GM21360 (cell line): ENCODE measurements around the gene ETFB.
A peak's percentile ranks its signal among the peaks of the same experiment; 100 is the strongest.

Experiments
- ATAC-seq: cut with Tn5 transposase; IDR thresholded peaks from one replicate; pipeline ENCODE4 v1.9.1; 2021; ENCODE audit warnings: mild to moderate bottlenecking, moderate library complexity; ENCODE audit not compliant: unreplicated experiment

ETFB gene

DNA sequence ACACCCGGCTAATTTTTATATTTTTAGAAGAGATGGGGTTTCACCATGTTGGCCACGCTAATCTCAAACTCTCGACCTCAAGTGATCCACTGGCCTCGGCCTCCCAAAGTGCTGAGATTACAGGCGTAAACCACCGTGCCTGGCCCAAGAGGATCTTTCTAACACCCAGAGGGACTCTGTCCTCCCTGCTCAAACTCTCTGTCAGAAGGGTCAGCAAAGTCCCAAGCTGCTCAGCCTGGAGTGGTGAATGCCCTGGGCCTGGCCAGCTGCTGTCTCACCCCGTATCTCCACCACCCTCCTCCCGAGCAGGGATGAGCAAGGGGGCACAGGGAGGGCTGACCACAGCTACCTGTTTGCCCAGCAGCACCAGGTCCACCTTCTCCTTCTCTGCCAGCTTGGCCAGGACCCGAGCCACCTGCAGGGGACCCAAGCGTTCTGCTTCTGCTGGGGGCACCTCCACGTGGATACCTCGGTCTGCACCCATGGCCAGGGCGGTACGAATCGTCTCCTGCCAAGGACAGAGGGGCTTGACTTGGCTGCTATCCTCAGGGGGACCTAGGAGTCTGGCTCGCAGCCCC lies 13.3 kb downstream of the ETFB start:
- ATAC-seq = no peak

DNA sequence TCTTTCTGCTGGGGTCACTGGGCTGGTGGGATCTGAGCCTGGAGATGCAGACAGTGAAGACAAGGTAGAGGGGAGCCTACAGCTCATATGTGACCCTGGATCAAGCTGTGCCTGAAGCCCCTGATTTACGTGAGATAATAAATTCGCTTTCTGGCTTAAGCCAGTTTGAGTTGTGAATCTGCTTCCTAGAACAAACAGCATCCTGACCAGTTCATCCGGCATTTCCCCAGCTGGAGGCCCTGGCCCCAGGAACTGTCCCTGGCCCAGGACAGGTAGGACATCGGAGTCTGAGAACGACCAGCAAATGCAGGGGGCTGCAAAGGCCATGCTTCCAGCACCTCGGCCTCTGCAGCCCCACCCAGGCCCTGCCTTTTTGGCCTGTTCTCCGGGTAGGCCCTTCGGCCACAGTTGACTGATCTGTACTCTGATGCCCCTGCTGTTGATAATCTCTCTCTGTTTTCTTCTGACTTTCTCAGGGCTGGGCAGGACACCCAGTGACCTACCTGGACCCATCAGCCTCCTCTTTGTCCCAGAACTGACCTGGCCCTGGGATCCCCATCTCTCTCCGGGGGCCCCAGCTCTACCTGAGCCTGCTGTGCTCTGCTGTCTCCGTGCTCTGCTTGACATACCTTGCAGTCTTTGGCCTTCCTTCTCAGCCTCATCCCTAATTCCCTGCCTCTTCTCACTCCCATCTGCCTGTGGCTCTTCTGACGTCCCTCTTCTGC lies 14.8 kb downstream of the ETFB start:
- ATAC-seq = no peak

DNA sequence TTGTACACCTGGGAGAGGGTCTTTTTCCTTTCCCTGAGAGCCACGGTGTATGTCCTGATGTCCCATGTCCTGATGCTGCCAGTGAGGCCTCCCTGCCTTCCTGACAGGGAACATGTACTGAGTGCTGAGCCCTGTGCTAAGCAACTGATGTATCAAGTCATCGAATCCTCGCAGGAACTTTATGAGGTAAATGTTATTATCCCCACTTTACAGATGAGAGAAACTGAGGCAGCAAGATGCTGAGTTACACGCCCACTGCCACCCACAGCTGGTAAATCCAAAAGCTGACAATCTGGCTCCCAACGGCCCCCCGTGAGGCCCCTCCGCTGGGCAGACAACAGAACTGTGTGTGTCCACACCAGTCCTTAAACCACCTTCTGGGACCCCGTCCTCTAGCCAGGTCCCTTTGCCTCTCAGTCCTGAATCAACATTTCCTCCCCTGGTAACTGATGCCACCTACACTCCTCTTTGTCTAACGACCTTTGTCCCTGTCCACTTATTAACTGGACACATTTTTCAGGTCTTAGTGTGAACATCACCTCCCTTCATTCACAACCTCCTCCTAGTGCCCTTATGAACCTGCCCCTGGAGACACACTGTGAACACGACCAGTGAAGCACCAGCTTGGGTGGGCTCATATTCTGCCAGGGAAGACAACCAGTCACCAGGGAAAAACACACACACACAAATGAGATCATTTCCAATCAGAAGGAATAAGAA lies 18.8 kb downstream of the ETFB start:
- ATAC-seq = no peak

DNA sequence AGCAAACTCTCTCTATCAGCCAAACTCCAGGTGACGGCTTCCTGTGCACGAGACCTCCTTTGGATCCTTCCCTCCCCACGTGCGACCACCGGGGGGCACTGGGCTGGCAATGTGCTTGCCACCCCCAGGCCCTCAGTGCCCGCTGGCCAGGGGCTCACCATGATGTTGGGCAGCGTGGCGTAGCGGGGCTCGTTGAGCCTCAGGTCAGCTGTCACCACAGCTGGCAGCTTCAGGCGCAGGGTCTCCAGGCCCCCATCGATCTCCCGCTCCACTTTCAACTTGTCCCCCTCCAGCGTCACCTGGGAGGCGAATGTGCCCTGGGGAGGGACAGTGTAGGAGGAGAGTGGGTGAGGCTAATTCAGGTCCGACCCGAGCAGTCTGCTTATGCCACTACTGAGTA lies 19.4 kb downstream of the ETFB start:
- ATAC-seq = no peak

DNA sequence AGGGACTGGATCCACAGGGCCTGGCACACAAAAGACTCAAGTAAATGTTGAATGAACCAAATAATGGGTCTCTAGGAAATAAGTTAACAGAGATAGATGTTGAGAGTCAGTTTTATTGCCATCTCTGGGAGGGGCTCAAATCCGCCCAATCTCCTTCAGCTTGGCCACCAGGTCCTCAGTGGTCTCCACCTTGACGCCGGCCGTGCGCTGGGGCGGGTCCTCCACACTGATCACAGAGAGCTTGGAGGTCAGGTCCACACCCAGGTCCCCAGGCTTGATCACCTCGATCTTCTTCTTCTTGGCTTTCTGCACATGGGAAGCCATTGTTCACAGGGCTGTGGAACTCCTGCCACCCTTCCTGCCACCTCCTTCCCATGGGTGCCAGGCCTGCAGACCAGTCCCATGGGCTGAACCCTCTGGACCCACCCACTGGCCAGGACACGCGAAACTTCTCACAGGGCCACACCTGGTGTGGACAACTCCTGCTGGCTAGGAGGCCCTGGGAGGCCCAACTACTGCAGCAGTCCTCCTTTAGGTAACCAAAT lies 21.0 kb downstream of the ETFB start:
- no peak for ATAC-seq

DNA sequence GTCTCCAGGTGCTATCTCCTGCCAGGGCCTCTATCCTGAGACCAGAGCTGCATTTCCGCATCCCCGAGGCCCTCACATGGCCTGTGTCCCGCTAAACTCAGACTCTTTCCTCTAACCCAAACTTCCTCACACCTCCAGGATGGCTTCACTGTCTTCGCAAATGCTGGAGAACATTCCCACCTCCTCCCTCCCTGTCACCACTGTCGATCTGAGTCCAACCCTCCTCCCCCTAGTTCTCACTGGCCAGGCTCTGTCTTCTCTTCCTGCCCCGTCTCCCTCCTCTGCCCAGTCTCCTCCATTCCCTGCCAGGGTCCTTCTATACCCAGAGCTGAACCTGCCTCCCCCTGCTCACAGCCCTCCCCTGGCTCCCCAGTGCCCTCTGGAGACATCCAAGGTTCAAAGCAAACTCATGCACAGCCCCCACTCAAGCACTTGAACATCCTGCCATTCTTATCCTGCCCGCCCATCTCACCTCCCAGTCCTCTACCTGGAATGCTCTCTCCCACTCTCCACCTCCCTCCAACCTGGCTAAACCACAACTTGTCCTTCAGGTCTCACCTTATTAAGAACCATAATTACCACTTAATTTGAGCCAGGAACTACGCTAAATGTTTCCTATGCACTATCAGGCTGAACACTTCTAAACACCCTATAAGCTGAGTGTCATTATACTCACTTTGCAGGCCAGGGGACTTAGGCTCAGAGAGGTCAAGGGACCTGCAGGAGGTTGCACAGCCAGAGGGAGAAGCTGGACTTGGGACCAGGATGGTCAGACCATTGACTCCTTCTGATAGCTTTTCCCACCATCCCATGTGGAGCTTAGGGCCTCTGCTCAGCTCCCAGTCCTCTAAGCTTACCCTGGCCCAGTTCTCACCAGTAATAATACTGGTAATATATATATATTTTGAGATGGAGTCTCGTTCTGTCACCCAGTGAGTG lies 23.3 kb downstream of the ETFB start:
- no peak for ATAC-seq

DNA sequence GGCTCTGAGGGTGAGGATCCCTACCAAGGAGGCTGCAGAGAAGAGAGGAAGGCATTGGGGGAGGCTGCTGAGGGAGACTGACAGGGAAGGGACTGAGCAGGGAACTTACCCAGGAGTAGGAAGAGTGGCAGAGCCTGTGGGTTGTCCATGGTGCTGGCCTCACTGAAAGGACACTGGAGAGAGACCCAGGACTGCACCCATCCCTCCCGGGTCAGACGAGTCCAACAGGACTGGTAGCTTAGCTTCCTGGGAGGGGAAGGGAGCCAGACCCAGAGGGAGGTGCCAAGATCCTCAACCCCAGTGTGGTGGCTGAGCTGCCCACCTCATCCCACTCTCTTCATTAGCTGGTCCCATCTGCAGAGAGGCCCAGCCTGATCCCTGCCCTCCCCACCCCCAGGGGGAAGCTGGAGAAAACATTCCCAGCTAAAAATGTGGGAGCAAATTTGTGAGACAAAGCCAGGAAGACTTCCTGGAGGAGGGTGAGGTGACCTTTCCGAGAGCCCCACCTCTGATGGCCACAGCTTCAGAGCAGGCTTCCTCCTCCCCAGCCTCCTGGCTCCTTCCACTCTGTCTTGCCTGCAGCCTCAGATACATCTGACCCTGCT lies 24.1 kb downstream of the ETFB start, which contains the start of gene VSIG10L:
TSS of gene VSIG10L (minus strand) at position 164 of the 605 bp plus-strand sequence. CDS start at position 149, 15 bp downstream.
- ATAC-seq = no peak

DNA sequence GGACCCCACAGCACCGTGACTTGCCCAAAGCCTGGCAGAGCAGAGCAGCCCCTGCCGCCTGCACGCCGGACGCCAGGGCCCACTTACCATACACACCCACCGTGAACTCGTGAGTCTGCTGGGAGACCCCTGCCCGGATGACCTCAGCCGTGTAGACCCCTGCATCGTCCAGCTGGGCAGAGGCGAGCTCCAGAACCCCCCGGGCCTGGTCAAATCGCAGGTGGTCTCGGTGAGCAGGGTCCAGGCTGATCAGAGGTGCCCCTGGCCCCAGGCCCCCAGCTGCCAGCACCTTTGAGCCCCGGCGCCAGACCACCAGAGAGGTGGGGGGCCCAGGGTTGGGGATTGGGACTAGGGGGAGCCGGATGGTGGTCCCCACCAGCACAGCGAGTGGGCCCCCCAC lies 25.1 kb downstream of the ETFB start:
- no peak for ATAC-seq

DNA sequence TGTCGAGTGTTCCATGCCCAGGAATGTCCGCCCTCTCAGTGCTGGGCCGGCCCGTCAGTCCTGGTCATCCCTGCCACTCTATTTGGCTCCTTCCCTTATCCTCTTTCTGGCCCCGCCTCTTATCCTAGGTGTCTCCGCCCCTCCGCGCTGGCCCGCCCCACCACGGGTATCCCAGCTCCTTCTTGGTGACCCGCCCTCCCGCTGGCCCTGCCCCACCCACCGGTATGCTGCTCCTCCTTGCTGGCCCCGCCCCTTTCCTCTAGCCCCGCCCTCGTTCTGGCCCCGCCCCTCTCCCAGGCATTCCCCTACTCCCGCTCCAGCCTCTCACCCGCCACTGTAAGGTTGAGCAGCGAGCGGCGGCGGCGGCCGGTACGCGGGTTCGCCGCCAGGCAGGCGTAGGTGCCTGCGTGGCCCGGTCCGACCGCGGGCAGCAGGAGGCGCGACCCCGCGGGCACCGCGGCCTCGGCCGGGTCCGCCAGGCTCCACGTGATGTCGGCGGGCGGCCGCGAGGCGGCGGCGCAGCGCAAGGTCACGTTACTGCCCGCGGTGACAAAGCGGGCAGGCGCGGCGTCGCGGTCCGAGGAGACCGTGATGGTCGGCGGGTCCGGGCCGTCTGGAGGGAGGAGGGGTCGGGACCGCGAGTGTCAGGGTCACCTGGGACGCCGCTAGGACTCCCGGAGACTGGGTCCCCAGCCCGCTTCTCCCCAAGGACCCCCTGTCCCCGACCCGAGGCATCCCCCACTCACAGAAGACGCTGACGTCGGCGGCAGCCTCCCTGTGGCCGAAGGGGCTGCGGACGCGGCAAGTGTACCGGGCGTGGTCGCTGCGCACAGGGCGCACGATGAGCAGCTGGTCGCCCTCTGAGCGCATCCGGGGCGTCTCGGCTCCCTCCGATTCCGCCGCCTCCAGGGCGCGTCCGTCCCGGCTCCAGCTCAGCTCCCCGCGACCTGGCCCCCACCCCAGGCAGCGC lies 26.2 kb downstream of the ETFB start:
- peak; percentile 66 for ATAC-seq

DNA sequence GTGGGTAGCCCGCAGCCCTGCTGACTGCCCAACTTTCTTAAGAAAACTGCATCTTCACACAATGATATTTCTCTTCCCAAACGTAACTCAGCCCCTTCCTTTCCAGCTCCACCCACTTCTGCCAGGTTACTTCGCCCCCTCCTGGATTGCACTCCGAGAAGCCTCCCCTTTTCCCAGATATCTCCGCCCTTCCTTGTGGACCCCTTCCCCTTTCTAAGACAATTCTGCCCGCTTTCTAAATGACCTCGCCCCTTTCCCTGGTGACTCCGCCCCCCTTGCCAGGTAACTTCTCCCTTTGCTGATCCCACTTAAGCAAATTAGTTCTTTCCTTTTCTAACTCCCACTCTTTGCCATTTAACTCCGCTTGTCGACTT lies 26.9 kb downstream of the ETFB start:
- no peak for ATAC-seq

DNA sequence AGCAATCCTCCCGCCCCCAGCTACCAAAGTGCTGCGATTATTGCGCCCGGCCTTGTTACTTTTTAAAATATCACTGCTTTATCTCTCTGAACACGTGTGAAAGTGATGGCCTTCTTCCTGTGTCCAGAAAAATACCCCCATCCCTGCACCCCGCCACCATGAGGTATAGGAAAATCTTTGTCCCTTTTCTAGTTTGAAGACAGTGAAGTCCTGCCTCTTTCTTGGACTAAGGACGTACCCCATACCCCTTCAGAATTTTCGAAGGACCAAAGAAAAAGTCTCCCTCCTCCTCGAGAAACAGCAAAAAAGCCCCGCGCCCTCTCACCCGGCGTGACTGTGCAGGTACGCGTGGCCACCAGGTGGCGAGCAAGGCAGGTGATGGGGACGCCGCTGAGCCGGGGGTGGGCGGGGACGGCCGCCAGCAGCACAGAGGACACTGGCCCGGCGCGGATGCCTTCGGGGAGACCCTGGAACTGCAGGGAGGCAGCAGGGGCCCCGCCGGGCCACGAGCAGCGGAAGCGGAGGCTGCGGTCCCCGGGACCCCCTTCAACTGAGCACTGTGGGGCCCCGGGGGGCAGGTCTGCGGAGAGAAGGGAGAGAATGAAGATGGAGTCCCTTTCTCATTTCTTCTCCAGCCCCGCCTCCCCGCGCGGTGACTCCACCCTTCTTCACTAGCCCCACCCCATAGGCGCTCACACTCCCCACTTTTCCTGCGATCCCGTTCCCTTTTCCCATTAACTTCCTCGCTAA lies 27.4 kb downstream of the ETFB start:
- peak; percentile 48 for ATAC-seq

DNA sequence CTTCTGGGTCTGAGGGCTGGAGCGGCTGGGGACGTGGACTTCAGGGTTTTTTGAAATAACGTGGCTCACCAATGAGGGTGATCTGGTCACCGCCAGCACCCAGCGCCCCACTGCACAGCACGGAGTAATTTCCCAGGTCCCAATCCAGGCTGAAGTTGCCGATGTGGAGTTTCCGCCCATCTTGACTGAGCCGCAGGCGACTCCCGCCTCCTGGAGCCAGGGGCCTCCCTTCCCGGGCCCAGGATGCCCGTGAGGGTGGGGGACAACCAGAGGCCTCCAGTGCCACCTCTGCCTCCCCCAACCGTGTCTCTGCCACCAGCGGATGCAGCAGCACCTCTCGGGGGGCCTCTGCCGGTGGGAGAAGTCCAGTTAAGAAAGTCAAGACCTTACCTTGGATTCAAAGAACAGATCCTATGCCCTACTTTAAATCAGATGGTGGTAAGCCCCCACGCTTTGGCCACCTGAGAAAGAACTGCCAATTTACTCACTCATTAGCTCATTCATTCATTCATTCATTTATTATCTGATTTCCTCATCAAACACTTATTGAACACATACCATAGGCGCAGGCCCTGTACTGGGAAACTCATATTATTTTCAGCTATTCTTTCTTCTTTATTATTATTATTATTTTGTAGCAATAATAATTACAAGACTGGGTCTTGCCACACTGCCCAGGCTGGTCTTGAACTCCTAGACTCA lies 28.2 kb downstream of the ETFB start:
- ATAC-seq = no peak

DNA sequence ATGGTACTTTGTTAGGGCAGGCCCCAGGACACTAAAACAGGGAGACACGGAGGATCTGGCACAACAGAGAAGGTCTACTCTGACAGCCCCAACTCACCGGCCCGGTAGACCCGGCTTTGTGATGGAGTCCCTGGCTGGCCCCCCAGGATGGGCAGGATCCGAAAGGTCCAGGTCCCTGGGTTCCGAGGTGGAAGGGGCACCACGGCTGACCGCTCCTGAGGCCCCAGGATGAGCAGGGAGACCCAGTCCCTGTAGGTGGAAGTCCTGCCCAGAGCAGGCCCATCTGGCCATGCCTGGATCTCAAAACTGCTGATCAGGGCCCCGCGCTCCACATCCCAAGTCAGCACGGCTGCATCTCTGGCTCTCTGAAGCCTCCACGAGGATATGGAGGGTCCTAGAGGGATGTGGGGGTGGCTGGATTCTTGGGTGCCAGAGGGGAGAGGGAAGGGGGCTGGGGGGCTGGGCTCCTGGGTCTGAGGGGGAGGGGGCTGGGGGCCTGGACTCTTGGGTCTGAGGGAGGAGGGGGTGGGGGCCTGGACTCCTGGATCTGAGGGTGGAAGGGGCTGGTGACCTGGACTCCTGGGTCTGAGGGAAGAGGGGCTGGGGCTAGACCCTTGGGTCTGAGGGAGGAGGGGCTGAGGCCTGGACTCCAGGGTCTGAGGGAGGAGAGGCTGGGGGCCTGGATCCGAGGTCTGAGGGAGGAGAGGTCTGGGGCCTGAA lies 28.9 kb downstream of the ETFB start:
- no peak for ATAC-seq

DNA sequence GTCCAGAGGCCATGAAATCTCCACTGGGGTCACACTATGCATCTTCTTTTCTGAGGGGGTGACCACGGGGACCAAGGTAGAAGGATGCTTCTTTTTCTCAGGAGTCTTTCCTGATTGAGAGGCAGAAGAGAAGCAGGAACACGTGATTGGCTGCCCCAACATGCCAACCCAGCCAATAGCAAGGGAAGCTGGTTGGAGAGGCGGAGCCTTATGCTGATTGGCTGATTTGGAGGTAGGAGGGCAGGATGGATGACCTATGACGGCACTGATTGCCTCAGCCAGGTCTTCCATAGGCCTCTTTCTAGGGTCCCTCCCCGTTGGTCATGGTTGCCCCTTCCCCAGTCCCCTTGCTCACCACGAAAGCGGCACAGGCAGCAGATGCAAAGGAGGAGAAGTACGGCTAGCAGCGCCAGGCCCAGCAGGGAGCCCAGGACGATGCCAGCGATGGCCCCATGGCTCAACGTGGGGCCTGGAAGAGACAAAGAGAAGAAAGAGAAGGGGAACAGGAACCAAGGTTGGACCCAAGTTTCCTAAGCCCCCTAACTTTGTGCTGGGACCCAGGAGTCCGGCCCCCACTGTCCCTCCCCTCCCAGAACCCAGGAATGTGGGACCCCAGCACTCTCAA lies 32.2 kb downstream of the ETFB start:
- no peak for ATAC-seq

DNA sequence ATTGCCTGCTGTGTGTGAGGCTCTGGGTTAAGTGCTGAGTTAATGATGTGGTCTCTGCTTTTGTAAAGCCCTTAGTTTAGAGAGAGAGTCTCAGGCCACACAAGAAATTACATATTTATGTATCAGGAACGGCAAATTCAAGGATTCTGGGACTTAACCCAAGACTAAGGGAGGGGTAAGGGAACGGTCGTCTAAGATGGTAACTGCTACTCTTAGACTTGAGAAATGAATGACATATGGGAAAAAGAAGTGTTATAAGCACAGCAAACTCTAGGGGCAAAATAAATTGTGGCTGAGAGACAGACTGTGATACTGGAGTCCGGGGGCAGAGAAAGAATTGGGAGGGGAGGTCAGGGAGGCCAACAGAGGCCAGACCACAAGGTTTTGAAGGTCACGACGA lies 34.5 kb downstream of the ETFB start:
- no peak for ATAC-seq

DNA sequence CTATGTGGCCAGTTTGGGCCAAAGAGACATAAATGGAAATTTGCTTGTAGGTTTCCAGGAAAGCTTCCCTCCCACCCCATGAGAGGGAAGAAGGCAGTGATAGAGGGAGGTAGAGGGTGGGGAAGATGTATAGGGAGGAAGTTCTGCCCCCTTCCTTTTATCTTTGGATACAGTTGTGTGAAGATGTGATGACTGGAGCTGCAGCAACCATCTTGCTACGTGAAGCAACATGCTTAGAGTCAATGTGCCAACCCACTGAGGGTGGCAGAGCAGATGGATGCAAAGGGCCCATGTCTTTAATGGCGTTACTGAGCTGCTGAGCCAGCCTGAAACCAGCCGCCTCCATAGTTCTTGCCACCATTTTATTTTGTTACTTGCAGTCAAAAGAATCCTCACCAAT lies 35.0 kb downstream of the ETFB start:
- ATAC-seq = no peak

DNA sequence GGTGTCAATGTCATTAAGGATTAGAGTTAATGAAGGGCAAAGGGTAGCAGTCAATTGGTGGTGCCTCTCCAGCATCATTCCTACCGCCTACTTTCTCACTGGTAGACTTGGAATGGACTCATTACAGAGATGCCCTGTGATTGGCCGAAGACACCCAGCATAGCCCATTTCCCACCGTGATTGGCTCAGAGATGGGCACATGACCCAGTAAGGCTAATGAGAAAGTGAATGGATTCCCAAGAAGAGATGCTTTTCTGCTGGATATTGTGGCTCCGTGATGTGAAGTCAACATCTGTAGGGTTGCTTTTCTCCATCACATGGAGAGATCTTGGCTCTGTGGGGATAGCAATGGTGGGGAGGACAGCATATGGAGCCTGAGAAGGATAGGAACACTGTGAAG lies 35.8 kb downstream of the ETFB start:
- no peak for ATAC-seq
